Astrocyte of the hippocampus (primary cell): Measurements from ENCODE around the gene CDH23.

Experiments used
- DNase-seq: peaks from one replicate; pipeline ENCODE4 v3.0.0; 2011; ENCODE audit warnings: low read depth, low spot score

CDH23 gene

GRCh38 chr10:71423250-71423649, 26.5 kb downstream of the CDH23 start:
- DNase-seq, result no peak

GRCh38 chr10:71423901-71424300, 27.2 kb downstream of the CDH23 start:
- no peak for DNase-seq

- DNase-seq, result no peak
Measured at GRCh38 chr10:71424496-71425194, 27.9 kb downstream of the CDH23 start.

GRCh38 chr10:71426058-71426605, 29.4 kb downstream of the CDH23 start:
- DNase-seq, result no peak

- DNase-seq, result no peak
Measured at GRCh38 chr10:71427246-71427645, 30.5 kb downstream of the CDH23 start.

- DNase-seq, result no peak
Measured at GRCh38 chr10:71429304-71429703, 32.6 kb downstream of the CDH23 start.

- DNase-seq, result no peak
Measured at GRCh38 chr10:71429929-71430328, 33.2 kb downstream of the CDH23 start.

- no peak for DNase-seq
Measured at GRCh38 chr10:71431239-71432100, 34.8 kb downstream of the CDH23 start.

- DNase-seq, result no peak
Measured at GRCh38 chr10:71432101-71432905, 35.6 kb downstream of the CDH23 start.

- DNase-seq, result no peak
Measured at GRCh38 chr10:71432956-71433767, 36.4 kb downstream of the CDH23 start.

GRCh38 chr10:71433768-71434744, 37.3 kb downstream of the CDH23 start:
- no peak for DNase-seq

GRCh38 chr10:71434760-71435394, 38.2 kb downstream of the CDH23 start:
- no peak for DNase-seq

GRCh38 chr10:71435571-71436267, 39.0 kb downstream of the CDH23 start:
- no peak for DNase-seq

GRCh38 chr10:71436268-71437125, 39.8 kb downstream of the CDH23 start:
- DNase-seq, result no peak

GRCh38 chr10:71437537-71438092, 40.9 kb downstream of the CDH23 start:
- DNase-seq, result no peak

GRCh38 chr10:71438761-71439160, 42.0 kb downstream of the CDH23 start:
- DNase-seq, result no peak

GRCh38 chr10:71439670-71440425, 43.1 kb downstream of the CDH23 start:
- DNase-seq, result no peak
